ENCODE data around the gene PANX1.
A peak's percentile ranks its signal among the peaks of the same experiment; 100 is the strongest.
"Not testable (repeated sequence)": the region's sequence is repeated elsewhere in the genome, so short reads cannot be mapped to it uniquely, and the experiment has no call there.

Gene PANX1, protein sequence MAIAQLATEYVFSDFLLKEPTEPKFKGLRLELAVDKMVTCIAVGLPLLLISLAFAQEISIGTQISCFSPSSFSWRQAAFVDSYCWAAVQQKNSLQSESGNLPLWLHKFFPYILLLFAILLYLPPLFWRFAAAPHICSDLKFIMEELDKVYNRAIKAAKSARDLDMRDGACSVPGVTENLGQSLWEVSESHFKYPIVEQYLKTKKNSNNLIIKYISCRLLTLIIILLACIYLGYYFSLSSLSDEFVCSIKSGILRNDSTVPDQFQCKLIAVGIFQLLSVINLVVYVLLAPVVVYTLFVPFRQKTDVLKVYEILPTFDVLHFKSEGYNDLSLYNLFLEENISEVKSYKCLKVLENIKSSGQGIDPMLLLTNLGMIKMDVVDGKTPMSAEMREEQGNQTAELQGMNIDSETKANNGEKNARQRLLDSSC
- 11.6 to 24.8 reads per million in 2 donors for total RNA-seq

- DNase-seq: peak; percentile 56
Observed at GRCh38 chr11:94128746-94129511, at the start of gene PANX1. Gene PANX1, plus strand, starts transcription at chr11:94128841. Its CDS starts 472 bp downstream, at chr11:94129313.

- no peak for DNase-seq
Observed at GRCh38 chr11:94084164-94084563, 44.5 kb upstream of the PANX1 start.

DNA sequence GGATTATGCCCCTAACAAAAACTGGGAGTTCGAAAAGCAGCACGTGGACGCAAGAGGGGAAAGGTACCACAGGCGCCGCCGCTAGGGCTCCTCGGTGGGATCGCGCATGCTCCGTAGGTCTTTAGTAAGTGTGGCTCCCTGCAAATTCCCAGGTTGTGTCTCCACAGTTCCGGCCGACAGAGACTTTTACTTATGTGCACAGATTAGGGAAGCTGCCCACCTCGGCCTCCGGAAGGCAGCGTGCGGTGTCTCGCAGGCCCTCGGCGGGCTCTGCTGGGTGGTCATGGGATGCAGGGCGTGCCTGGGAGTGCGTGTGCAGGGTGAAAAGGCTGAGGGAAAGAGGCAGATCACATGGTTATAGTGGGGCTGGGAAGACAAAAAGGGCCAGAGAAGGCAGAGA, 39.7 kb upstream of the PANX1 start:
- DNase-seq: no peak

- DNase-seq: no peak
Observed at GRCh38 chr11:94089341-94089740, 39.3 kb upstream of the PANX1 start.

DNA sequence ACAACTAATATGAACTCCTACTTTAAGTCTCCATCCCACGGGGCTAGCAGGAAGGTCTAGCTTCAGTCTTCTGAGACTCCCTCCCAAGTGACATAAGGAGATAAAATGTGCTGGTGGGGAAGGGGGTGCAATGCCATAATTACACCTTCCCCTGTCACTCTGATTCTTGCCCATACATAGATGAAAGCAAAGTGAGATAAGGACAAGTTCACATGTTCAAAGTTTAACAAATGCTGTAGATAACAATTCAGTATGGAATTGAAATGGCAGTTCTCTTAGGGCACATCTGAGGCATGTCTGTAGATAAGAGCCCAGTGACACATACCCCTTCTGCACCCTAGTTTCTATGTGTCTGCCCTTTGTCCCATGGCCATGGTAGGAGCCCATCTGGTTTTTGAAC, 38.2 kb upstream of the PANX1 start:
- DNase-seq: no peak

DNA sequence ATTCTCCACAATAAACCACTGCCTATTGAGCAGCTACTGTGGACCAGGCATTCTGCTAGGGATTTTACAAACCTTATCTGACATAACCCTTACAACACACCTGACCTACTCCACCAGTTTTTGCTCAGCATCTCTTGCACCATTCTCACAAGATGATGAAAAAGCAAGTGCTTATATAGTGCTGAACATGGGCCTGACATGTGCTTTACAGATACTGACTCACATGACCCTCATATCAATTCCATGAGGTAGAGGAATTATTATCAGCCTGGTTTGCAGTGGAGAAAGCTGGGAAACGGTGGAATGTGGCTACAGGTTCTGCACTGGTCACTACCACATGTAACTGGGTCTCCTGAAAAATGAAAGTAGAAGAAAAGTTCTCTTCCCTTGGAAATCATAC, 37.5 kb upstream of the PANX1 start:
- no peak for DNase-seq

- DNase-seq: no peak
Observed at GRCh38 chr11:94100253-94100652, 28.4 kb upstream of the PANX1 start.

- no peak for DNase-seq
Observed at GRCh38 chr11:94103471-94103870, 25.2 kb upstream of the PANX1 start.

DNA sequence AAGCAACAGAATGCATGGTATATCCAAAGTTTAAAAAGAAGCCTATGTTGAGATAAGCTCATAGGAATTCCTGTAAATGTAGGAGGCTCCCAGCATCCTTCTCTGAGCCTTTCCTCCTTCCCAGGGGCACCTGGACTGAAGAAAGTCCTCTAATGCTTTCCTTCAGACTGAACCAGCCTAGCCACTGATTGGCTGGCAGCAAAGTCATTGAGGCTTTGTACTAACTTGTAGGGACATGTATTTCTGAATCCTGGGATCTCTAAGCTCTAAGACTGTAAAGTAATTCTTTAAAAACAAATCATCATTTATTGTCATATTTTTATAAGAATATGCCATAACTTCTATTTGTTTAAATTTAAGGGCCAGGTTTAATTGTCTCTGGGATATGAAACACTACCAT, 23.9 kb upstream of the PANX1 start:
- DNase-seq: no peak

DNA sequence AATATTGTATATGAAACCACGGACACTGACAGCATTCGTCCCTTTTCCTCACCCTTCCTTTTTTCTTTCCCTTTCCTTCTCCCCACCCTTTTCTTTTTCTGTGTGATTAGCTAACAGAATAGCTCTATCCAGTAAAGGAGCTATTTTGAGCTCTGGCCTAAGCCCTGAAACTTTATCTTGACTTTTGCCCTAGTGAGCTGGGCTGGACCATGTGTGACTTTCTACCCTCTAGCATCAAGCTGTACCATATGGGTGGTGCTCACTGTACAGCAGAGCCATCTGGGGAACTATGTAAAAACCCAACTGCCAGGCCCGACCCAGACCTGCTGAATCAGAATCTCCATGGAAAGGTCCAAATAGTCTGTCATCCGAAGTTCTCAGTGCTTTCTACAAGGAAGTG, 21.9 kb upstream of the PANX1 start:
- no peak for DNase-seq

DNA sequence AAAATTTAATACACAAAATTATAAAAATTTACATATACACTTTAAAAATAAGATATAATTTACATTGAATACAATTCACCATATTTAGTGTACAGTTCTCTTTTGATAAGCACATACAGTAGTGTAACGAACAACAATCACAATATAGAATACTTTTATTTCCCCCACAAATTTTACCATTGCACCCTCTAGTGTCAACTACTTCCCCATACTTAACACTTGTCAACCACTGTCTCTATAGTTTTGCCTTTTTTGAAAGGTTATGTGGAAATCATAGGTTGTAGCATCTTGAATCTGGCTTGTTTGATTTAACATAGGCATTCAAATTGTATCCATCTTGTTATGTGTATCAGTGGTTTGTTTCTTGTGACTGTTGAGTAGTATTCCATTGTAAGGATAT, 21.3 kb upstream of the PANX1 start:
- no peak for DNase-seq

DNA sequence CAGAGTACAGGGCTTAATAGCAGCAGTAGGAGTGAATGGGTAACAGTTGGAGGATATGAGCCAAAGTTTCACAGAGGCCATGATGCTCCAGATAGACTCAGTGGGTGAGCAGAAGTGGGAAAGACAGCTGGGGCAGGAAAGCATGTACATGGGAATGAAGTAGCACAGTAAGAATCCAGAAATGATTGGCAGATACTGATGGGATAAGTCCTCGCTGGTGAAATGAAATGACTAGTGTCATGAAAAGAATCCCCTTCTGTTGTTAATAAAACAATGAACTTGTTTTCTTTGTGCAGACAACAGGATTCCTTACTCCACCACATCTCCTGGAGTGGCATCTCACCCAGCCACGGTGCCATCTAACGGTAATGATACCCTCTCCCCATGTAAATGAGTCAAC, 17.4 kb upstream of the PANX1 start:
- no peak for DNase-seq

GRCh38 chr11:94111660-94112059, 17.0 kb upstream of the PANX1 start:
- DNase-seq: no peak

DNA sequence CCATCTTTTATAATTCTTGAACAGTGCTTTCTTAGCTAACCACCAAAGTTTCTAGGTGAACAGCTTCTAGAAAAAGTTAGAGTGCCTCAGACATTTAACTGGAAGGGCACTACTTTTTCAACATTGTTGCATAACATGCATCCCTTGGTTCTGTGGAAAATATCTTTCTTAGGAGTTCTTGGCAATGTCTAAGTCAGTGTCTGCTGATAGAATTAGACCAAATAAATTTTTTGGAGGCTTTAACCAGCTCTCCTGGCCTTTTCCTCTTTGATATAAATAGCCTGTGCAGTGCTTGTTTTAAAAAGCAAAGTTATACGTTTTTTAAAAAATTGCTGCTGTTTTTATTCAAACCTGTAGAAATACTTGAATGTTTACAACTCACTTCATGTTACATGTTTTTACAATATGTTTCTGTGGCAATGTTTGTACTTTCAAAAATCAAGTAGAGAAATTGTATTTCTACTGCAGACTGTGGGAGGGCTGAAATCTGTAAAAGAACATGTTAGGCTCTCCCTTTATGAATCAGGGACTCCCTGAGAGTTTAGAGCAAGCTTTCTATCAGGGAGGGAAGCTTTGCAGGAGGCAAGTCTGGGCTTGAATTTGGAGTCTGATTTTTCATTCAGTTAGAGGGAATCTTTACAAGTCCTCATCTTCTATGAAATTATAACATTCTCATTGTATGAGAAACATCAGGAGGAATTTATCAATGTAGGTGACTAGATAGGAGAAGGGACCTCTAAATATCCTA, 16.3 kb upstream of the PANX1 start:
- DNase-seq: no peak

DNA sequence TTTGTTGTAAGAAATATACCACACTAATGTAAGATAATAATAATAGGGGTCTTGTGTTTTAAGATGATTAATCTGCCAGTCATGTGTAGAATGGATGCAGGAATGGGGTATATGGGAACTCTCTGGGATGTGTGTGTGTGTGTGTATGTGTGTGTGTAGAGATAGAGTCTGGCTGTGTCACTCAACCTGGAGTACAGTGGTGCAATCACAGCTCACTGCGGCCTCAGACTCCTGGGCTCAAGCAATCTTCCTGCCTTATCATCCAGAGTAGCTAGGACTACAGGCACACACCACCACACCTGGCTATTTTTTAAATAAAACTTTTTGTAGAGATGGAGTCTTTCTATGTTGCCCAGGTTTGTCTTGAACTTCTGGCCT, 11.5 kb upstream of the PANX1 start:
- no peak for DNase-seq

DNA sequence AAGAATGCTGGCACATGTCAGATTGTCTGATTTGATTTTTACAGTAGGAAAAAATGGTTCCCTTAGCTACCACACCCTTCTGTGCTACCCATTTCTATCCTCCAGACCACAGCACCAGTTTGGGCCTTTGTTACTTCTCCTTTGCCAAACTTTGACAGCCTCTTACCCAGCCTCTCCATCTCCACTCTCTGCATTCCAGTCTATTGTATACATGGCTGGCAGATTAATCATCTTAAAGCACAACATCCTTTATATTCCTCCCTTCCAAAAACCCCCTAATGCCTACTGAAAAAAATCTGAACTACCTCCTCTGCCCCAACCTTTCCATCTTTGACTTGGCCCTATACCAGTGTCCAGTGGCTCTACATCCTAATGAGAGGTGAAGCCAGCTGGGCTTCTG, 10.8 kb upstream of the PANX1 start:
- DNase-seq: no peak

GRCh38 chr11:94119676-94120075, 9.0 kb upstream of the PANX1 start:
- not testable (repeated sequence) for DNase-seq

GRCh38 chr11:94120516-94120915, 8.1 kb upstream of the PANX1 start:
- not testable (repeated sequence) for DNase-seq

GRCh38 chr11:94120946-94121345, 7.7 kb upstream of the PANX1 start:
- no peak for DNase-seq

DNA sequence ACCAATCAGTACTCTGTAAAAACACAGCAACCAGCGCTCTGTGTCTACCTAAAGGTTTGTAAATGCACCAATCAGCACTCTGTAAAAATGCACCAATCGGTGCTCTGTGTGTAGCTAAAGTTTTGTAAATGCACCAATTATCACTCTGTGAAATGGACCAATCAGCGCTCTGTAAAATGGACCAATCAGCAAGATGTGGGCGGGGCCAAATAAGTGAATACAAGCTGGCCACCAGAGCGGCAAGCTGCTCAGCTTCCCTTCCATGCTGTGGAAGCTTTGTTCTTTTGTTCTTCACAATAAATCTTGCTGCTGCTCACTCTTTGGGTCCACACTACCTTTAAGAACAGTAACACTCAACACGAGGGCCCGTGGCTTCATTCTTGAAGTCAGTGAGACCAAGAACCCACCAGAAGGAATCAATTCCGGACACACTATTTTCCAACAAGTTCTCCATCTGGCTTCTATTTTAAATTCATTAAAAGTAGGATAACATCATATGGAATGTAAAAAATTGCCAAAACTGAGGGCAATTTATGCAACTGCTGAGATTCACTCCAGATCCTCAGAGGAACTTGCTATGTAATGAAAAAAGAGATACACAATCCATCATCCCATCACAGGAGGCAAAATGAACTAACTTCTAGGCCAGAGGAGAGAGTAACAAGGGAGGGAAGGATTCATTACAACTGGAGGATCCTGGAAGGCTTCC, 3.1 kb upstream of the PANX1 start:
- DNase-seq: no peak

DNA sequence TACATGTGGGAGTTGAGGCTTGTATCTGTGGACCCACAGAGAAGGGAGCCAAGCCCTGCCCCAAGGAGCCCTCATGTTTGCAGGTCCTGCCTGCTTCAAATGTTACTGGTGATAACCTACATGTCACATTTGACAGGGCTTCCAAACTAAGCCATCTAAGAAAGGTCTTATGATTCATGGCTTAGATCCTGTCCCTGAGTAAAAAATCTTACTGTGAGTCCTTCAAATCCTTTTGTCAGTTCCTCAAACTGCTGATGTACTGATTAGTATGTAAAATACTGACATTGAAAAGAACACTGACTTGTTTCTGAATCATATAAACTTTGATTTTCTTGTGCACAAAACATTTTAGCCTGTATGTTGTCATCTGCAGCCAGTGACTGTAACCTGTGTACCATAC, 1.0 kb upstream of the PANX1 start:
- DNase-seq: no peak

- DNase-seq: no peak
Observed at GRCh38 chr11:94128291-94128745, 323 bp upstream of the PANX1 start.
